H9 (cell line): ENCODE measurements around the gene RFX8. TPM values are rescaled to one million over a fixed set of nuclear protein-coding genes. Genes with fewer than 3 reads are reported as not detected.

Experiments
- DNase-seq: peaks from one replicate; pipeline ENCODE4 v3.0.0-alpha.2; 2017
- H2AFZ ChIP-seq: one replicate; pipeline ENCODE4 v1.6.1; 2013; ENCODE audit warnings: mild to moderate bottlenecking, low read length, control low read depth, moderate library complexity
- H2AK5ac ChIP-seq: 2 replicates; pipeline ENCODE4 v1.6.1; 2013; ENCODE audit warnings: low read length, control low read depth, mixed read lengths; ENCODE audit not compliant: insufficient read length
- H2BK120ac ChIP-seq: one replicate; pipeline ENCODE4 v1.6.1; 2013; ENCODE audit warnings: low read depth, mild to moderate bottlenecking, low read length, control low read depth, inconsistent platforms; ENCODE audit not compliant: poor library complexity, severe bottlenecking
- H2BK12ac ChIP-seq: 2 replicates; pipeline ENCODE4 v1.6.1; 2013; ENCODE audit warnings: low read length, control low read depth, mixed read lengths, low read depth; ENCODE audit not compliant: insufficient read length
- H2BK15ac ChIP-seq: 2 replicates; pipeline ENCODE4 v1.6.1; 2013; ENCODE audit warnings: low read depth, low read length, control low read depth
- H2BK20ac ChIP-seq: one replicate; pipeline ENCODE4 v1.6.1; 2013; ENCODE audit warnings: low read depth, mild to moderate bottlenecking, low read length, control low read depth, inconsistent platforms; ENCODE audit not compliant: poor library complexity, severe bottlenecking
- H2BK5ac ChIP-seq: 2 replicates; pipeline ENCODE4 v1.6.1; 2013; ENCODE audit warnings: low read length, control low read depth, mixed read lengths; ENCODE audit not compliant: insufficient read length
- H3K14ac ChIP-seq: 2 replicates; pipeline ENCODE4 v1.6.1; 2013; ENCODE audit warnings: low read length, control low read depth; ENCODE audit not compliant: insufficient read depth
- H3K18ac ChIP-seq: 2 replicates; pipeline ENCODE4 v1.6.1; 2013; ENCODE audit warnings: low read depth, mild to moderate bottlenecking, mixed read lengths, low read length, control low read depth; ENCODE audit not compliant: insufficient read length
- H3K23ac ChIP-seq: 2 replicates; pipeline ENCODE4 v1.6.1; 2013; ENCODE audit warnings: low read length, control low read depth, mixed read lengths, low read depth; ENCODE audit not compliant: insufficient read length
- H3K23me2 ChIP-seq: 2 replicates; pipeline ENCODE4 v1.6.1; 2013; ENCODE audit warnings: low read depth, mild to moderate bottlenecking, mixed read lengths, low read length, control low read depth; ENCODE audit not compliant: insufficient read length, poor library complexity, severe bottlenecking
- H3K27ac ChIP-seq: 2 replicates; pipeline ENCODE4 v1.5.1; 2013; ENCODE audit warnings: low read length, control low read depth, mixed read lengths, low read depth; ENCODE audit not compliant: insufficient read length
- H3K27me3 ChIP-seq: 2 replicates; pipeline ENCODE4 v1.6.1; 2013; ENCODE audit warnings: low read length, control low read depth, inconsistent platforms; ENCODE audit not compliant: insufficient read depth
- H3K4ac ChIP-seq: 2 replicates; pipeline ENCODE4 v1.6.1; 2013; ENCODE audit warnings: low read depth, mild to moderate bottlenecking, control low read depth, inconsistent platforms, low read length, moderate library complexity
- H3K4me1 ChIP-seq: 2 replicates; pipeline ENCODE4 v1.6.1; 2013; ENCODE audit warnings: low read length, control low read depth, inconsistent platforms; ENCODE audit not compliant: insufficient read depth
- H3K4me2 ChIP-seq: 2 replicates; pipeline ENCODE4 v1.6.1; 2013; ENCODE audit warnings: low read length, control low read depth, mixed read lengths; ENCODE audit not compliant: insufficient read length, insufficient read depth
- H3K56ac ChIP-seq: 2 replicates; pipeline ENCODE4 v1.6.1; 2013; ENCODE audit warnings: low read depth, mild to moderate bottlenecking, mixed read lengths, low read length, control low read depth; ENCODE audit not compliant: insufficient read length
- H3K79me1 ChIP-seq: 2 replicates; pipeline ENCODE4 v1.6.1; 2013; ENCODE audit warnings: low read depth, mild to moderate bottlenecking, moderate library complexity, low read length, control low read depth, inconsistent platforms; ENCODE audit not compliant: insufficient read depth, poor library complexity, severe bottlenecking
- H3K79me2 ChIP-seq: 2 replicates; pipeline ENCODE4 v1.6.1; 2013; ENCODE audit warnings: low read length, control low read depth, inconsistent platforms; ENCODE audit not compliant: insufficient read depth
- H3K9ac ChIP-seq: 2 replicates; pipeline ENCODE4 v1.6.1; 2013; ENCODE audit warnings: low read length, control low read depth, mixed read lengths; ENCODE audit not compliant: insufficient read length; ENCODE audit errors: extremely low read depth
- H3K9me3 ChIP-seq: one replicate; pipeline ENCODE4 v1.6.1; 2013; ENCODE audit warnings: low read depth, low read length, inconsistent platforms; ENCODE audit not compliant: control insufficient read depth
- H3T11ph ChIP-seq: one replicate; pipeline ENCODE4 v1.6.1; 2013; ENCODE audit warnings: mild to moderate bottlenecking, low read length, control low read depth, inconsistent platforms
- H4K20me1 ChIP-seq: one replicate; pipeline ENCODE4 v1.6.1; 2013; ENCODE audit not compliant: control insufficient read depth, insufficient read length, insufficient read depth
- H4K5ac ChIP-seq: 2 replicates; pipeline ENCODE4 v1.6.1; 2013; ENCODE audit warnings: low read depth, mild to moderate bottlenecking, mixed read lengths, low read length, control low read depth; ENCODE audit not compliant: insufficient read length
- H4K8ac ChIP-seq: replicated peaks from 2 replicates; pipeline ENCODE4 v1.6.1; 2013; ENCODE audit warnings: low read length, control low read depth, mixed read lengths, low read depth; ENCODE audit not compliant: insufficient read length
- H4K91ac ChIP-seq: 2 replicates; pipeline ENCODE4 v1.6.1; 2013; ENCODE audit warnings: low read depth, mild to moderate bottlenecking, moderate library complexity, mixed read lengths, low read length, control low read depth; ENCODE audit not compliant: insufficient read length
- H3K27ac Mint-ChIP-seq, 3 experiments: 2 replicates in 2 of 3; 3 replicates in 1 of 3; pipeline ENCODE4 v1.8.0; 2020 to 2021; ENCODE audit warnings: mixed read lengths in 3 of 3, mild to moderate bottlenecking in 1 of 3, moderate library complexity in 1 of 3
- H3K27me3 Mint-ChIP-seq: 2 replicates; pipeline ENCODE4 v1.8.0; 2021; ENCODE audit warnings: low read depth, mild to moderate bottlenecking, moderate library complexity, mixed read lengths
- H3K36me3 Mint-ChIP-seq, 3 experiments: 2 replicates in 2 of 3; 3 replicates in 1 of 3; pipeline ENCODE4 v1.8.0; 2020 to 2021; ENCODE audit warnings: low read depth in 3 of 3, mixed read lengths in 3 of 3; ENCODE audit not compliant: insufficient read depth in 1 of 3
- H3K4me1 Mint-ChIP-seq, 2 experiments: 2 replicates each; pipeline ENCODE4 v1.8.0; 2020; ENCODE audit warnings: mixed read lengths in 2 of 2
- H3K4me3 Mint-ChIP-seq, 2 experiments: 2 replicates in 1 of 2; 3 replicates in 1 of 2; pipeline ENCODE4 v1.8.0; 2020 to 2021; ENCODE audit warnings: mild to moderate bottlenecking in 2 of 2, mixed read lengths in 2 of 2, moderate library complexity in 1 of 2
- H3K9me3 Mint-ChIP-seq, 2 experiments: 2 replicates in 1 of 2; 3 replicates in 1 of 2; pipeline ENCODE4 v1.8.0; 2020; ENCODE audit warnings: mild to moderate bottlenecking in 2 of 2, mixed read lengths in 2 of 2, moderate library complexity in 1 of 2
- CTCF ChIP-seq: fragments of 200-600 bp; sonication (generic); conservative IDR thresholded peaks from 3 replicates; pipeline ENCODE4 v1.8.0; 2021; ENCODE audit warnings: antibody characterized with exemption, mild to moderate bottlenecking
- total RNA-seq: library from RNA; stranded (reverse); gene quantifications from 2 replicates; pipeline ENCODE4 v1.2.1, GENCODE V29; 2021

RFX8 gene
- total RNA-seq, 1 experiment from 2014 or later, result 0.22 TPM

GRCh38 chr2:101357376-101357775 is 117.5 kb downstream of the RFX8 start:
- no peak overlapping the region for H3K27ac Mint-ChIP-seq
- Histone ChIP-seq H3K18ac (no peak overlapping the region), H3K23ac (no peak overlapping the region), H3K79me1 (no peaks in the 10 kb centered on the region), H3K23me2 (no peaks in the 10 kb centered on the region), H4K8ac (no peak overlapping the region), H2AFZ (no peak overlapping the region), H3K56ac (no peak overlapping the region), H4K20me1 (no peaks in the 10 kb centered on the region), H3K14ac (no peak overlapping the region), H3K79me2 (no peaks in the 10 kb centered on the region), H2AK5ac (no peak overlapping the region), H3K27me3 (no peaks in the 10 kb centered on the region), H4K91ac (no peak overlapping the region), H3K27ac (no peak overlapping the region), H3K4ac (no peak overlapping the region), H2BK5ac (no peak overlapping the region), H3K4me2 (no peak overlapping the region), H2BK15ac (no peak overlapping the region), H3K4me1 (peaks cover 3% of the 10 kb centered on the region; the same call in 1 of the 2 replicates), H2BK20ac (no peak overlapping the region), H3K9ac (no peak overlapping the region), H2BK12ac (no peak overlapping the region), H4K5ac (no peak overlapping the region), H3T11ph (no peak overlapping the region), H3K9me3 (no peaks in the 10 kb centered on the region), H2BK120ac (no peak overlapping the region)
- no peak for DNase-seq
- no peak overlapping the region for H3K4me3 Mint-ChIP-seq
- peaks cover 31 to 38% of the 10 kb centered on the region in 2 experiments for H3K4me1 Mint-ChIP-seq
- no peaks in the 10 kb centered on the region for H3K9me3 Mint-ChIP-seq
- H3K36me3 Mint-ChIP-seq, result no peaks in the 10 kb centered on the region
- no peak for TF ChIP-seq CTCF
- peaks cover 3% of the 10 kb centered on the region; the same call in 1 of the 2 replicates for H3K27me3 Mint-ChIP-seq
